Mucosa of rectum (tissue), 2 donors: Measurements from ENCODE around the gene LAMP1.
A peak's percentile ranks its signal among the peaks of the same experiment; 100 is the strongest.
"Not testable (repeated sequence)": the region's sequence is repeated elsewhere in the genome, so short reads cannot be mapped to it uniquely, and the experiment has no call there.

Experiments
- H3K27ac ChIP-seq, 2 donors: one replicate each; pipeline ENCODE4 v1.7.0; 2013; ENCODE audit warnings: inconsistent platforms in 2 of 2, low read depth in 2 of 2, low read length in 2 of 2
- H3K27me3 ChIP-seq, 2 donors: one replicate each; pipeline ENCODE4 v1.7.0; 2013; ENCODE audit warnings: low read length in 2 of 2; ENCODE audit not compliant: control insufficient read depth in 2 of 2, insufficient read depth in 2 of 2
- H3K36me3 ChIP-seq, 2 donors: one replicate each; pipeline ENCODE4 v1.7.0; 2013; ENCODE audit warnings: low read length in 2 of 2; ENCODE audit not compliant: control insufficient read depth in 2 of 2, insufficient read depth in 2 of 2
- H3K4me1 ChIP-seq, 2 donors: one replicate each; pipeline ENCODE4 v1.7.0; 2013; ENCODE audit warnings: low read length in 2 of 2, mild to moderate bottlenecking in 1 of 2; ENCODE audit not compliant: control insufficient read depth in 2 of 2, insufficient read depth in 2 of 2
- H3K4me3 ChIP-seq, 2 donors: one replicate each; pipeline ENCODE4 v1.7.0; 2013; ENCODE audit warnings: low read length in 2 of 2
- H3K9ac ChIP-seq, 2 donors: one replicate each; pipeline ENCODE4 v1.7.0; 2013; ENCODE audit warnings: low read length in 2 of 2, low read depth in 1 of 2, mild to moderate bottlenecking in 1 of 2
- H3K9me3 ChIP-seq, 2 donors: one replicate each; pipeline ENCODE4 v1.7.0; 2013; ENCODE audit warnings: low read length in 2 of 2; ENCODE audit not compliant: control insufficient read depth in 2 of 2
- donor health status: healthy.
- donor health status: Normal muscosa, but diverticular disease.

The LAMP1 gene

DNA sequence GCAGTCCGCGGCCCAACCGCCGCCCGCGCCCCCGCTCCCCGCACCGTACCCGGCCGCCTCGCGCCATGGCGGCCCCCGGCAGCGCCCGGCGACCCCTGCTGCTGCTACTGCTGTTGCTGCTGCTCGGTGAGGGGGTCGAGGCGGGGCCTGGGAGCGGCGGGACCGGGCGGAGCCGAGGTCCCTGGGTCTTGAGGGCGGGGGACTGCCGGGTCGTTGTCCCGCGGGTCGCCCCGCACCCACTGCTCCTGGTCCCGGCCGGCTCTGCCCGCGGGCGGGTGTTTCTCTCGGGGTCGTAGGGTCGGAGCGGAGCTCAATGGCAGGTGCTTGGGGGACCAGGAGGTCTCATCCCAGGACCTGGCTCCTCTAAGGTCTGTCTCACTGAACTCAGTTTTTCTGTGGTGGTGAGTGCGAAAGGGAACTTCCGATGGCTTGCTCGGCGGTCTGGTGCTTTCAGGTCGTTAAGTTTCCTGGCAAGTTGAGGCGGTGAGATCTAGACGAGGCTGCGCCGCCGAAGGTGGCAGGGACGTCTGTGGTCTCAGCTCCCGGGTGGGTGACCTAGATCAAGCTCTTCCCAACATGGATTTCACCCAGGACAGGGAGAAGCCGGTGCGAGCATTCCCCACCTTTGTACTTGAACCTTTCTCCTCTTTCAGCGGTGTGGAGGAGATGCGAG, 467 bp downstream of the LAMP1 start:
- peak overlapping the region; percentile 91 to 94 for H3K4me3 ChIP-seq
- H3K27ac ChIP-seq: peak overlapping the region; percentile 61 to 85
- H3K9me3 ChIP-seq: no peaks in the 10 kb centered on the region

GRCh38 chr13:113298043-113298945, 1.3 kb downstream of the LAMP1 start:
- H3K36me3 ChIP-seq: peaks cover 0 to 3% of the 10 kb centered on the region in 2 donors
- H3K9ac ChIP-seq: peak overlapping the region; percentile 72 to 77
- H3K27ac ChIP-seq: peak overlapping the region in 1 of 2 donors; percentile 85
- H3K4me3 ChIP-seq: peak overlapping the region; percentile 91 to 94
- H3K9me3 ChIP-seq: no peaks in the 10 kb centered on the region
- no peaks in the 10 kb centered on the region for H3K27me3 ChIP-seq
- peaks cover 7 to 10% of the 10 kb centered on the region in 2 donors for H3K4me1 ChIP-seq

More for the DNA sequence above, 467 bp downstream of the LAMP1 start:
- H3K27me3 ChIP-seq: no peaks in the 10 kb centered on the region
- peaks cover 7 to 10% of the 10 kb centered on the region in 2 donors for H3K4me1 ChIP-seq
- H3K9ac ChIP-seq: peak overlapping the region; percentile 72 to 77
- no peaks in the 10 kb centered on the region for H3K36me3 ChIP-seq

- Histone ChIP-seq H3K27ac (no peak overlapping the region), H3K4me1 (peaks cover 7 to 10% of the 10 kb centered on the region in 2 donors), H3K9me3 (no peaks in the 10 kb centered on the region), H3K27me3 (no peaks in the 10 kb centered on the region), H3K4me3 (no peak overlapping the region), H3K9ac (no peak overlapping the region), H3K36me3 (peaks cover 0 to 3% of the 10 kb centered on the region in 2 donors)
Measured at GRCh38 chr13:113299951-113300350, 2.9 kb downstream of the LAMP1 start.

GRCh38 chr13:113302986-113303385, 5.9 kb downstream of the LAMP1 start:
- Histone ChIP-seq H3K4me3 (no peak overlapping the region), H3K9me3 (no peaks in the 10 kb centered on the region), H3K36me3 (peaks cover 3% of the 10 kb centered on the region in 2 donors), H3K4me1 (peaks cover 2% of the 10 kb centered on the region in 2 donors), H3K27ac (no peak overlapping the region), H3K9ac (no peak overlapping the region), H3K27me3 (no peaks in the 10 kb centered on the region)

DNA sequence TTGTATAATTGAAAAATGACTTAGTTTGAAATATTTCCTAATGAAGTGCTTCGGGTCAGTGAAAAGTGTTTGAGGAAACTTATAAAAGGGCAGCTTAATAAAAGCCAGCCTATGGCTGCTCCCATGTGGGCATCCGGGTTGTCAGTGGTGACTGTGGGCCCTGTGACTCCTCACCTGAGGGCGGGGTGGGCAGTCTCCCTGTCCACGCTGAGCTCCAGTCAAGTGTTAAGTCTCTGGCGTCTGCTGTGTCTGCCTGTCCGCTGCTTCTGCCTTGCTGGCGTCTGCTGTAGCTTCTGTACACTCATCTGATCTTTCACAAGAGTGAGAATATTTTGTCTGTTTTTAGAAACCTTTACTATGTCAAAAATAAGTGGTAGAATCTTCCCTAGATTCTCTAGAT, 7.1 kb downstream of the LAMP1 start:
- H3K4me1 ChIP-seq: no peaks in the 10 kb centered on the region

DNA sequence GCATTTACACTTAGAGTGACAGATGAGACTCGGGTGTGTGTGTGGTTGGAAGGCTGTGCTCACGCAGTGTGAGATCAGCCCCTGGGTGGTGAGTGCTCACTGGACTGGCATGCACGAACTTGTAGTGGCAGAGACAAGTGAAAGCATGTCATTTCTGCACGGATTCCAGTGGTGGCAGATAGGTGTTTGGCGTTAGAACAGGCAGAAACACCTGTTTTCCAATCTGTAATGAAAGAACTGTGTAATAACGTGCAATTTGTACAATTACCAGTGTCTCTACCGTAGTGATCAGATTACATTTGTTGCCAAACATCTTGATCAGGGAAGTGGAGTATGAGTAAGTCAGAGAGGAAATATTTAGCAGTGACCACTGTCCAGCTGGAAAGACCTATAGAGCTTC, 8.2 kb downstream of the LAMP1 start:
- Histone ChIP-seq H3K4me3 (no peak overlapping the region), H3K27ac (no peak overlapping the region), H3K9ac (no peak overlapping the region), H3K36me3 (peaks cover 3 to 6% of the 10 kb centered on the region in 2 donors), H3K4me1 (no peaks in the 10 kb centered on the region), H3K27me3 (no peaks in the 10 kb centered on the region), H3K9me3 (no peaks in the 10 kb centered on the region)

More for the DNA sequence above, 7.1 kb downstream of the LAMP1 start:
- Histone ChIP-seq H3K9ac (no peak overlapping the region), H3K27me3 (no peaks in the 10 kb centered on the region), H3K4me3 (no peak overlapping the region), H3K9me3 (no peaks in the 10 kb centered on the region), H3K27ac (no peak overlapping the region), H3K36me3 (peaks cover 3% of the 10 kb centered on the region in 2 donors)

DNA sequence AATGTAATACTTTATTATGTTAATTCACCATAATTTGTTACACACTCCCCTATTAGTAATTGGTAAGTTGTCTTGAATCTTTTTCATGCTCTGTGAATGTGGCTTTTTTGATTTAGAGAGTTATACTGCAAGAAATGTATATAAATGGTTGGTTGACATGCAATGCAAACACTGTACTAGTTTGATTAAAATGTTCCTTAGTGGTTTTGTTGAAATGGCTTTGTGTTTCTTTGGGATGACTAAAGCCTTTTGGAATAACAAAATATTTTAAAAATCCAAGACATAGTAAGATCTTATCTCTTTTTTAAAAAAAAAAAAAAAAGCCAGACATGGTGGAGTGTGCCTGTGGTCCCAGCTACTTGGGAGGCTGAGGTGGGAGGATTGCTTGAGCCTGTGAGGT, 10.5 kb downstream of the LAMP1 start:
- peaks cover 17 to 26% of the 10 kb centered on the region in 2 donors for H3K36me3 ChIP-seq
- no peak overlapping the region for H3K27ac ChIP-seq
- no peaks in the 10 kb centered on the region for H3K27me3 ChIP-seq
- H3K4me3 ChIP-seq: no peak overlapping the region
- no peak overlapping the region for H3K9ac ChIP-seq
- no peaks in the 10 kb centered on the region for H3K9me3 ChIP-seq
- no peaks in the 10 kb centered on the region for H3K4me1 ChIP-seq

DNA sequence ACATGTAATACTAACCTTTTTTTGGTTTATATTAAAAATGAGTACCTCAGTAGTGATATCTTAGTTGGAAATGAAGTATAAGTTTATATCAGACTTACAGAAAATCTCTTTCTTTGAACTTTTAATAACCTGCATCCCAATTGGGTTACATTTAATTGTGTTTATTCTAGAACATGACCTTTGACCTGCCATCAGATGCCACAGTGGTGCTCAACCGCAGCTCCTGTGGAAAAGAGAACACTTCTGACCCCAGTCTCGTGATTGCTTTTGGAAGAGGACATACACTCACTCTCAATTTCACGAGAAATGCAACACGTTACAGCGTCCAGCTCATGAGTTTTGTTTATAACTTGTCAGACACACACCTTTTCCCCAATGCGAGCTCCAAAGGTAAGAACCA, 12.4 kb downstream of the LAMP1 start:
- no peaks in the 10 kb centered on the region for H3K4me1 ChIP-seq
- no peak overlapping the region for H3K4me3 ChIP-seq
- H3K36me3 ChIP-seq: peaks cover 19 to 32% of the 10 kb centered on the region in 2 donors
- H3K27me3 ChIP-seq: no peaks in the 10 kb centered on the region
- no peak overlapping the region for H3K27ac ChIP-seq
- H3K9ac ChIP-seq: no peak overlapping the region
- no peaks in the 10 kb centered on the region for H3K9me3 ChIP-seq

DNA sequence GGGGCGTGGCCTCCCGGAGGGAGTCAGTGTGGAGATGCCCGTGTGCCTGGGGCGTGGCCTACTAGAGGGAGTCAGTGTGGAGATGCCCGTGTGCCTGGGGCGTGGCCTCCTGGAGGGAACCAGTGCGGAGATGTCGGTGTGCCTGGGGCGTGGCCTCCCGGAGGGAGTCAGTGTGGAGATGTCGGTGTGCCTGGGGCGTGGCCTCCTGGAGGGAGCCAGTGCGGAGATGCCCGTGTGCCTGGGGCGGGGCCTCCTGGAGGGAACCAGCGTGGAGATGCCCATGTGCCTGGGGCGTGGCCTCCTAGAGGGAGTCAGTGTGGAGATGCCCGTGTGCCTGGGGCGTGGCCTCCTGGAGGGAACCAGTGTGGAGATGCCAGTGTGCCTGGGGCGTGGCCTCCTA, 17.1 kb downstream of the LAMP1 start:
- H3K4me1 ChIP-seq, H3K4me3 ChIP-seq, H3K9ac ChIP-seq, H3K9me3 ChIP-seq, H3K27ac ChIP-seq, H3K27me3 ChIP-seq: not testable (repeated sequence)
- peaks cover 19 to 41% of the 10 kb centered on the region in 2 donors for H3K36me3 ChIP-seq

- H3K27me3 ChIP-seq, H3K4me1 ChIP-seq, H3K27ac ChIP-seq, H3K9ac ChIP-seq, H3K4me3 ChIP-seq, H3K9me3 ChIP-seq: not testable (repeated sequence)
- H3K36me3 ChIP-seq: peaks cover 21 to 45% of the 10 kb centered on the region in 2 donors
Measured at GRCh38 chr13:113314895-113315470, 17.9 kb downstream of the LAMP1 start.
